ENCODE data around the gene SCLT1.

- TF ChIP-seq TAF1 (IDR thresholded peaks at IDR 0.05; ENCODE audit: borderline replicate concordance, insufficient read depth, low read length) (no peak), REST (IDR thresholded peaks at IDR 0.05; ENCODE audit: insufficient read depth in 1 of 2, low read depth in 2 of 2, low read length in 2 of 2) (no peak), POLR2AphosphoS5 (IDR thresholded peaks at IDR 0.05; ENCODE audit: low read depth, low read length) (no peak), SIN3A (IDR thresholded peaks at IDR 0.05; ENCODE audit: borderline replicate concordance, insufficient read depth, low read length) (no peak)
Observed at GRCh38 chr4:128850252-128850651, 243.1 kb downstream of the SCLT1 start.
